ENCODE results near the gene HSP90AB1.

DNA sequence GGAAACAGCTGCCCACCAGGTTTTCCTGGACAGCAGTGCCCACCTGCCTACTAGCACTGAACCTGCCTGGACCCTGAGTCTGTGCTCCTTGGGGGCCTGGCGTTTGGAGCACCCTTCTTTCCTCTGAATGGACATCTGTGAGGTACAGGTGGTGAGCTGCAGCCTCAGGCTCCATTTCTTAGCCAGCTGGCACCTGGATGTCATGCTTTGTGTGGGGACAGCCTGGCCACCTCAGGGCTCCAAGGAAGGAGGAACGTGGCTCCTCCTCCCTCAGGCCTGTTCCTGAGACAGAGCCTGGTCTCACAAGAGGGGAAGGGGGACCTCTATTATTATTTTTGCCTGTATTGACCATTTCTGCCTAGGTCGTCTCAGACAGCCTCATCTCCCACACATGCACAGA, 31.4 kb downstream of the HSP90AB1 start:
- no peak for TF ChIP-seq POLR2AphosphoS5 (IDR thresholded peaks at IDR 0.05; ENCODE audit: low read depth, low read length)
- no peak for TF ChIP-seq POLR2A (IDR thresholded peaks at IDR 0.05; ENCODE audit: low read depth, low read length)
